GM12872 (cell line): ENCODE measurements around the gene PER2.

Experiments
- CTCF ChIP-seq: IDR thresholded peaks from 3 replicates; pipeline ENCODE4 v1.5.1; 2011; ENCODE audit warnings: low read depth, mild to moderate bottlenecking, low read length, moderate library complexity; ENCODE audit not compliant: insufficient read depth

PER2 gene

GRCh38 chr2:238243496-238244076, 44.8 kb downstream of the PER2 start:
- no peak for TF ChIP-seq CTCF

DNA sequence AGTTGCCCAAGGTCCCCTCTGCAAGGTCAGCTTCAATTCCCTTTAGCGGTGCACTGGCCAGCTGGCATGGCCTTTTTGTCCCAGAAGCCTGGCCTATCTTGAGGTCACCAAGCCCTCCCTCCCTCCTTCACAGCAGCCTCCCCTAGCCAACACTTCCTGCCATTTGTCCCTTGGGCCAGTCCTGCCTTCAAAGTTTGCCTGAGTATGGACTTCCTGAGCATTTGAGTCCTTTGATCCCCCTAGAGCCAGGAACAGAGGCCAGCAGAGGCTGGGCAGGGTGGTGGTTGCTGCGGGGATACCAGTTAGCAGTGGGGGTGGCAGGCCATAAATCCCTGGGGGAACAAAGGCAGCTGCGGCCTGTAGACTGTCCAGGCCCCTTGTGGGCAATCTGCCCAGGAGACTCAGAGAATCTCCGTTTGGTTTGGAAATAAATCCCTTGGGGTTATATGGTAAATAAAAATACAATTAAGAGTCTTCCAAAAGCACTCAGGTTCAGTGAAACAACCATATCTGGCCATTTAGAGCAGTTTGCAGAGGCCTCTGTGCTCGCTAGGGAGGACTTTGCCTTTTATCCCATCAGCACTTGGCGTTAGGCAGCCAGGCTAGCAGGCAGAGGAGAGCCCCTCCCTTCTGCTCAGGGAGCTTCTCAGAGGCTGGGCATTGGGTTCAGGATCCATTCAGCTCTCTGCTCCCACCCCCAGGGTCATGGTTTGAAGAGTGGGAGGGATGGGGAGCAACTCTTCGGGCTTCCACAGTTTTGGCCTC, 45.5 kb downstream of the PER2 start:
- TF ChIP-seq CTCF: no peak

GRCh38 chr2:238241970-238242369, 46.4 kb downstream of the PER2 start:
- no peak for TF ChIP-seq CTCF

GRCh38 chr2:238240757-238241711, 47.4 kb downstream of the PER2 start:
- TF ChIP-seq CTCF: 0 out of 3 replicates have a peak, but pooled peaks have one; percentile 3

DNA sequence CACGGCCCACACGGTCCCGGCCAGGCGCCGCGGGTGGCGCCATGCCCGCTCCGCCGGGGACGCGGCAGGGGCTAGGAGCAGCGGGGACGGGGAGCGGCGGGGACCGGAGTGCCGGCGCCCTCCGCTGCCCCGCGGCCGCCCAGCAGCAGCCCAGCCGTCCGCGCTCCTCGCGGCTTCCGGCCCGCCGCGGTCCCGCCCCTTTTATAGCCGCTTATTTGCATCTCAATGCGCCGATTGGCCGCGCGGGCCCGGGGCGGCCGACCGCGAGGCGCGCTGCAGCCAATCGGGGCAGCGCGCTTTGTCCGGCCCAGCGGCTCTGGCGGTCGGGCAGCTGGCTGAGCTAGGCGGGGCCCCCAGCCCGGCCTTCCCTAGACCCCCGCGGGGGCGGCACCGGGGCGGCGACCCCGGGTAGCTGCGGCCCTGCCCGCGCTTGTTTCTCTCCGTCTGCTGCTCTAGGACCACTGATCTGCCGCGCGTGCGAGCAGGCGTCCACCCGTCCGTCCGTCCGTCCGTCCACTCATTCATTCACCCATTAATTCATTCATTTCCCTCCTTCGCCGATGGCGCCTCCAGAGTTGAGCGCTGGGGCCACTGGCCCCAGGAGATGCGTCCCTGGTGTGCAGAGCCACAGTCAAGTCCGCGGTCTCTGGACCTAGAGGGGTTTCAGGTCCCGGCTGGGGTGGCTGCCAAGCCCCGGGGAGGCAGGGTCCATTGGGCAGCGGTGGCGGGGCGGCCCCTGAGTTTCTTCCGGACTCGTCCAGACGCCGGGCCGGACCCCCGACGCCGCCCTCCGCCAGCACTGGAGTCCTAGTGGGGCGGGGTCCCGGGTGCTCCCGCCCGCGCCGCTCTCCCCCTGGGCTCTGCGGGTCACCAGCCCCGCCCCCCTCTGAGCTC, 48.3 kb downstream of the PER2 start, which contains the start of gene HES6:
TSS of gene HES6 (minus strand) at position 176 of the 894 bp plus-strand sequence. CDS start at position 43, 133 bp downstream.
- no peak for TF ChIP-seq CTCF

- no peak for TF ChIP-seq CTCF
Measured at GRCh38 chr2:238239543-238239862, 48.9 kb downstream of the PER2 start.
